ENCODE measurements around the gene AIF1L. TPM values are rescaled to one million over a fixed set of nuclear protein-coding genes. Genes with fewer than 3 reads are reported as not detected.
"Not testable (repeated sequence)": the region's sequence is repeated elsewhere in the genome, so short reads cannot be mapped to it uniquely, and the experiment has no call there.

The AIF1L gene
- total RNA-seq, 1 donor from 2014 or later: 16.2 TPM

- TF ChIP-seq POLR2A (IDR thresholded peaks at IDR 0.05) (no peak), POLR2AphosphoS5 (IDR thresholded peaks at IDR 0.05; ENCODE audit: insufficient read depth in 1 of 2, low read depth in 1 of 2) (no peak)
- TF ChIP-seq, protein P1, sequence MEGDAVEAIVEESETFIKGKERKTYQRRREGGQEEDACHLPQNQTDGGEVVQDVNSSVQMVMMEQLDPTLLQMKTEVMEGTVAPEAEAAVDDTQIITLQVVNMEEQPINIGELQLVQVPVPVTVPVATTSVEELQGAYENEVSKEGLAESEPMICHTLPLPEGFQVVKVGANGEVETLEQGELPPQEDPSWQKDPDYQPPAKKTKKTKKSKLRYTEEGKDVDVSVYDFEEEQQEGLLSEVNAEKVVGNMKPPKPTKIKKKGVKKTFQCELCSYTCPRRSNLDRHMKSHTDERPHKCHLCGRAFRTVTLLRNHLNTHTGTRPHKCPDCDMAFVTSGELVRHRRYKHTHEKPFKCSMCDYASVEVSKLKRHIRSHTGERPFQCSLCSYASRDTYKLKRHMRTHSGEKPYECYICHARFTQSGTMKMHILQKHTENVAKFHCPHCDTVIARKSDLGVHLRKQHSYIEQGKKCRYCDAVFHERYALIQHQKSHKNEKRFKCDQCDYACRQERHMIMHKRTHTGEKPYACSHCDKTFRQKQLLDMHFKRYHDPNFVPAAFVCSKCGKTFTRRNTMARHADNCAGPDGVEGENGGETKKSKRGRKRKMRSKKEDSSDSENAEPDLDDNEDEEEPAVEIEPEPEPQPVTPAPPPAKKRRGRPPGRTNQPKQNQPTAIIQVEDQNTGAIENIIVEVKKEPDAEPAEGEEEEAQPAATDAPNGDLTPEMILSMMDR (IDR thresholded peaks at IDR 0.05): no peak
- Histone ChIP-seq H3K9me3 (no peaks in the 10 kb centered on the region), H3K4me3 (peak overlapping the region; percentile 50 to 62), H3K27me3 (no peaks in the 10 kb centered on the region), H3K27ac (no peak overlapping the region), H3K36me3 (no peaks in the 10 kb centered on the region), H3K4me1 (peaks cover 27% of the 10 kb centered on the region)
- intact Hi-C loops (cut with DNase I): no loop called here
- DNase-seq (ENCODE audit: extremely low spot score in 2 of 2): no peak
Measured at GRCh38 chr9:131095666-131096268, 564 bp upstream of the AIF1L start.

DNA sequence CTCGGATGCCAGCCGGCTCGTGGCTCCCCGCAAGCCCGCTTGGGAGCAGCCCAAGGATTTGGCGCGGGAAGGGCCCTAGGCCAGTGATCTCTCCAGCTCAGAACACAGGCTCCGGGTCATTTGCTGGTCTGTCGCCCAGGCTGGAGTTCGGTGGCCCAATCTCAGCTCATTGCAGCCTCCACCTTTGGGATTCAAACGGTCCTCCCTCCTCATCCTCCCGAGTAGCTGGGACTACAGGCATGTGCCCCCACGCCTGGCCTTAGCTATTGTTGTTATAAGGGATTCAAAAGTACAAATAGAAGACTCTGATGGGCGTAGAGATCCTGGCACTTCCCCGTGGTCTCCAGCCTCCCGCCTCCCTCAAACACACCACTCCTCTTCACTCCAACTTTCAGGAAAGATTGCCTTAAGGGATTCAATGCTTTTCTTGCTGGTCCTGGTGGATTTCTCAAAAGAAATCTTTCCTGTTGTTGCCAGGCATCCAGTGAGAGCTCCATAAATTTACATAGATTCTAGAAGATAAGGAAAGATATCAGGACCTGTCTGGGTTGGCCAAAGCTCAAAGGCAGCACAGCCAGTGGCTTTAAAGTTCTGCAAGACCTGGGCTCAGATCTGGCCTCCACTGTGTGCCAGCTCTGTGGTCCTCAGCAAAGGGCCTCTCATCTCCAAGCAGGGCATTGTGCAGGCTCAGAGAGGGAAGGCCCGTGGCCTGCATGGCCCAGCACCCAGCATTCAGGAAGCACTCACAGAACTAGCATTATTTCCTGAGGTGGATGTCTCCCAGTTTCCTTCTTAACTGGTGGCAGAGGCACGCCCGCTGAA is 1.0 kb downstream of the AIF1L start:
- Histone ChIP-seq H3K27me3 (no peaks in the 10 kb centered on the region), H3K4me3 (peak overlapping the region; percentile 50 to 62), H3K4me1 (peaks cover 27% of the 10 kb centered on the region), H3K36me3 (no peaks in the 10 kb centered on the region), H3K27ac (peak overlapping the region; percentile 63), H3K9me3 (no peaks in the 10 kb centered on the region)
- DNase-seq (ENCODE audit: extremely low spot score in 2 of 2): no peak
- TF ChIP-seq, protein P1 (IDR thresholded peaks at IDR 0.05): no peak
- TF ChIP-seq POLR2A (IDR thresholded peaks at IDR 0.05) (no peak), POLR2AphosphoS5 (IDR thresholded peaks at IDR 0.05; ENCODE audit: insufficient read depth in 1 of 2, low read depth in 1 of 2) (no peak)
- intact Hi-C loops (cut with DNase I): no loop called here

DNA sequence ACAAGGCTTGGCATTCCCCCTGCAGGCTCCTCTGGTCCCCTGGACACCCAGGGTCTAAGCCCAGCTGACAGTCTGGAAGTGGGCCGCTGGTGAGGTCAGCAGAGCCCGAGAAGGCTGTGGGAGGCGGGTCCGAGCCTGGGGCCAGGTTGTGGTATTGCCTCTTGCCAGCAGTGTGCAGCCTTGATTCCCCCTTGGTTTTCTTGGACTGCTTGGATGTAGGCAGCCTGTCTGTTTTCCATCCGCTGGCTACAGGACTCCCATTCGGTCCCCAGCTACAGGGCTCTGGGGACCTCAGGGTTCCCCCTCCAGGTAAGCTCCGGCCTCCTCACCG is 1.6 kb downstream of the AIF1L start:
- no peak for TF ChIP-seq POLR2A (IDR thresholded peaks at IDR 0.05)
- no peak for DNase-seq (ENCODE audit: extremely low spot score in 2 of 2)
- Histone ChIP-seq H3K9me3 (no peaks in the 10 kb centered on the region), H3K4me3 (peak overlapping the region in 1 of 2 donors; percentile 62), H3K27me3 (no peaks in the 10 kb centered on the region), H3K36me3 (no peaks in the 10 kb centered on the region), H3K27ac (no peak overlapping the region), H3K4me1 (peaks cover 27% of the 10 kb centered on the region)
- intact Hi-C loops (cut with DNase I): no loop called here

GRCh38 chr9:131098391-131099101 is 2.2 kb downstream of the AIF1L start:
- no peaks in the 10 kb centered on the region for H3K36me3 ChIP-seq
- peaks cover 27% of the 10 kb centered on the region for H3K4me1 ChIP-seq
- TF ChIP-seq POLR2AphosphoS5 (IDR thresholded peaks at IDR 0.05; ENCODE audit: insufficient read depth in 1 of 2, low read depth in 1 of 2) (no peak), POLR2A (IDR thresholded peaks at IDR 0.05) (no peak)
- TF ChIP-seq, protein P1 (IDR thresholded peaks at IDR 0.05): no peak
- intact Hi-C loops (cut with DNase I): no loop called here
- H3K27ac ChIP-seq: no peak overlapping the region
- H3K27me3 ChIP-seq: no peaks in the 10 kb centered on the region
- DNase-seq (ENCODE audit: extremely low spot score in 2 of 2): no peak
- H3K9me3 ChIP-seq: no peaks in the 10 kb centered on the region
- peak overlapping the region in 1 of 2 donors; percentile 62 for H3K4me3 ChIP-seq

DNA sequence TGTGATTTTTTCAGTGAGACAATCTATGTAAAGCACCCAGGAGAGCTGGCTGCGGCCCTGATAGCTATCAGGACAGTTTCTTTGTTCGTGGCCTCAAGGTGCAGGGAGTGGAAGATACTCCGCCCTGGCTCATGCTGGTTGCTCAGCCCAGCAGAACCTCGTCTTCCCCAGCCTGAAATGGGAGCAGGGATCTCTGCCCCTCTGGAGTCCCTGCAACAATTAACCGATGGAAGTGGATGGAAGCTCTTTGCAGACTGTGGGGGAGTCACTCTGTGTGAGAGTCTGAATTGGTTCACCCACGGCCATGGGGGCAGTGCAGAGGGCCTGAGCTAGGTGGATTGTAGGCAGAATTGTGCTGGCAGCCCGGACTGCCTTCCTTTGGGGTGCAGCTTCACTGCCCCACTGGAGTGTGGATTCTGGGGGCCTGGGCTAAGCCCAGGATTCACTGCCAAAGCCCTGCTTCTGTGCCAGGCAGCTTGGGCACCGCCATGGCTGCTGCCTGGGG is 2.8 kb downstream of the AIF1L start:
- no peaks in the 10 kb centered on the region for H3K27me3 ChIP-seq

DNA sequence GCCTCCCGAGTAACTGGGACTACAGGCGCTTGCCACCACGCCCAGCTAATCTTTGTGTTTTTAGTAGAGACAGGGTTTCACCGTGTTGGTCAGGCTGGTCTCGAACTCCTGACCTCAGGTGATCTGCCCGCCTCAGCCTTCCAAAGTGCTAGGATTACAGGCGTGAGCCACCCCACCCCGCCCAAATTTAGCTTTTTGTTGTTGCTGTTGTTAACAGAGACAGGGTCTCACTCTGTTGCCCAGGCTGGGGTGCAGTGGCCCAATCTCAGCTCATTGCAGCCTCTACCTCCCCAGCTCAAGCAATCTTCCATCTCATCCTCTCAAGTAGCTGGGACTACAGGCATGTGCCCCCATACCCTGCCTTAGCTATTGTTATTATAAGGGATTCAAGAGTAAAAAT is 3.5 kb downstream of the AIF1L start:
- DNase-seq (ENCODE audit: extremely low spot score in 2 of 2); H3K27me3 ChIP-seq; intact Hi-C loops (cut with DNase I); H3K36me3 ChIP-seq; H3K4me3 ChIP-seq; H3K9me3 ChIP-seq; H3K27ac ChIP-seq: not testable (repeated sequence)
- H3K4me1 ChIP-seq: peaks cover 27% of the 10 kb centered on the region

More for the DNA sequence above, 2.8 kb downstream of the AIF1L start:
- H3K9me3 ChIP-seq: no peaks in the 10 kb centered on the region
- intact Hi-C loops (cut with DNase I): no loop called here
- no peak overlapping the region for H3K4me3 ChIP-seq
- TF ChIP-seq POLR2A (IDR thresholded peaks at IDR 0.05) (no peak), POLR2AphosphoS5 (IDR thresholded peaks at IDR 0.05; ENCODE audit: insufficient read depth in 1 of 2, low read depth in 1 of 2) (no peak)
- TF ChIP-seq, protein P1 (IDR thresholded peaks at IDR 0.05): no peak
- H3K36me3 ChIP-seq: no peaks in the 10 kb centered on the region
- DNase-seq (ENCODE audit: extremely low spot score in 2 of 2): no peak
- peaks cover 27% of the 10 kb centered on the region for H3K4me1 ChIP-seq
- no peak overlapping the region for H3K27ac ChIP-seq
